K562 (cell line): ENCODE data around the gene ARMC9. TPM values are rescaled to one million over a fixed set of nuclear protein-coding genes. Genes with fewer than 3 reads are reported as not detected.
A peak's percentile ranks its signal among the peaks of the same experiment; 100 is the strongest.

Experiments used
- ATAC-seq: fragments of 200-7000 bp; cut with Tn5 transposase; 3 replicates; pipeline ENCODE4 v1.9.1; 2020; ENCODE audit warnings: moderate library complexity
- Bru-seq: library from RNA; stranded (reverse); fragments of 400-500 nt; gene quantifications from one replicate; lab custom pipeline; 2021; lab: Mats Ljungman, UMichigan
- BruChase-seq, 2 experiments: library from RNA; stranded (reverse); fragments of 400-500 nt; gene quantifications; one replicate each; lab custom pipeline; 2021; lab: Mats Ljungman, UMichigan
- BruUV-seq: library from RNA; stranded (reverse); fragments of 400-500 nt; replicated peaks from 2 replicates; lab custom pipeline; 2021; lab: Mats Ljungman, UMichigan
- CTCF ChIA-PET: fragments of 300-600 bp; formaldehyde crosslinking; extraction: SDS; loops from one replicate; lab custom pipeline; 2021; ENCODE audit warnings: low intra/inter-chr PET ratio; lab: Yijun Ruan, JAX
- POLR2A ChIA-PET: fragments of 300-600, 350-650 bp; sonication (Branson Sonifier 250); formaldehyde crosslinking; extraction: SDS; loops from one replicate; lab custom pipeline; 2021; ENCODE audit warnings: antibody characterized with exemption, inconsistent platforms; lab: Yijun Ruan, JAX
- DNase-seq, 4 experiments: peaks; one replicate each; pipeline versions ENCODE4 v3.0.0 to v3.0.0-alpha.2; 2011 to 2018; ENCODE audit warnings: low spot score in 3 of 4, mixed read lengths in 3 of 4; ENCODE audit errors: extremely low read depth in 1 of 4
- FAIRE-seq: peaks from 2 replicates; lab custom pipeline; 2011; peaks lifted over from hg19 to GRCh38; lab: Jason Lieb, UNC
- H2AFZ ChIP-seq: 2 replicates; pipeline ENCODE4 v1.6.0; 2011; ENCODE audit warnings: low read depth, low read length, control low read depth, inconsistent platforms
- H3K27ac ChIP-seq: fragments of 200-600 bp; 3 replicates; pipeline ENCODE4 v1.8.0; 2011; ENCODE audit warnings: low read depth, mild to moderate bottlenecking, control low read depth, inconsistent platforms, low read length, moderate library complexity, mixed read lengths; ENCODE audit errors: extremely low read depth
- H3K27me3 ChIP-seq, 2 experiments: fragments of 300-600 bp in 1 of 2; 2 replicates in 1 of 2; 3 replicates in 1 of 2; pipeline versions ENCODE4 v1.6.0 to v1.8.0; 2011; ENCODE audit warnings: inconsistent platforms in 2 of 2, low read length in 2 of 2, mild to moderate bottlenecking in 1 of 2, mixed read lengths in 1 of 2, moderate library complexity in 1 of 2; ENCODE audit not compliant: control insufficient read depth in 2 of 2, insufficient read depth in 2 of 2
- H3K36me3 ChIP-seq: fragments of 300-600 bp; 3 replicates; pipeline ENCODE4 v1.8.0; 2011; ENCODE audit warnings: mild to moderate bottlenecking, low read length, inconsistent platforms; ENCODE audit not compliant: control insufficient read depth, insufficient read depth
- H3K4me1 ChIP-seq, 2 experiments: fragments of 200-600 bp in 1 of 2; replicated peaks in 1 of 2; 2 replicates in 1 of 2; 3 replicates in 1 of 2; pipeline versions ENCODE4 v1.5.1 to v1.8.0; 2011; ENCODE audit warnings: inconsistent platforms in 2 of 2, low read length in 2 of 2, mild to moderate bottlenecking in 1 of 2, mixed read lengths in 1 of 2, moderate library complexity in 1 of 2; ENCODE audit not compliant: control insufficient read depth in 2 of 2, insufficient read depth in 2 of 2
- H3K4me2 ChIP-seq: 2 replicates; pipeline ENCODE4 v1.6.1; 2011; ENCODE audit warnings: low read length, control low read depth, inconsistent platforms, mixed read lengths; ENCODE audit not compliant: insufficient read depth
- H3K4me3 ChIP-seq: fragments of 200-600 bp; sonication (generic), shearing (Covaris generic); 2 replicates; pipeline ENCODE4 v1.5.1; 2016; ENCODE audit warnings: control low read depth, inconsistent platforms
- H3K79me2 ChIP-seq: fragments of 200-600 bp; 3 replicates; pipeline ENCODE4 v1.8.0; 2011; ENCODE audit warnings: low read length, inconsistent platforms; ENCODE audit not compliant: control insufficient read depth, insufficient read depth
- H3K9ac ChIP-seq, 2 experiments: 2 replicates each; pipeline versions ENCODE4 v1.6.0 to v1.6.1; 2011; ENCODE audit warnings: low read depth in 2 of 2, low read length in 2 of 2, control low read depth in 1 of 2, inconsistent platforms in 1 of 2, mild to moderate bottlenecking in 1 of 2, mixed read lengths in 1 of 2; ENCODE audit not compliant: insufficient read depth in 1 of 2
- H3K9me1 ChIP-seq: one replicate; pipeline ENCODE4 v1.6.0; 2011; ENCODE audit warnings: inconsistent platforms, mild to moderate bottlenecking, low read length, moderate library complexity; ENCODE audit not compliant: control insufficient read depth, insufficient read depth
- H3K9me3 ChIP-seq: replicated peaks from 2 replicates; pipeline ENCODE4 v1.5.1; 2011; ENCODE audit warnings: low read depth, low read length, inconsistent platforms; ENCODE audit not compliant: control insufficient read depth, insufficient read depth
- H4K20me1 ChIP-seq: replicated peaks from 2 replicates; pipeline ENCODE4 v1.6.1; 2011; ENCODE audit warnings: low read length, inconsistent platforms, mixed read lengths; ENCODE audit not compliant: control insufficient read depth, insufficient read depth
- CXXC5 ChIP-seq: fragments of 250-450 bp; sonication (Bioruptor Pico); IDR thresholded peaks from 2 replicates; pipeline ENCODE4 v1.8.0; 2022; ENCODE audit warnings: inconsistent platforms, mild to moderate bottlenecking, moderate library complexity
- HDAC1 ChIP-seq, 2 experiments: fragments of 450-650 bp; IDR thresholded peaks; 2 replicates each; pipeline ENCODE4 v1.6.1; 2016 to 2017; ENCODE audit warnings: inconsistent platforms in 1 of 2, mild to moderate bottlenecking in 1 of 2, moderate library complexity in 1 of 2
- LEF1 ChIP-seq: fragments of 450-650 bp; IDR thresholded peaks from 2 replicates; pipeline ENCODE4 v1.6.1; 2016; ENCODE audit warnings: mild to moderate bottlenecking
- POLR2G ChIP-seq: fragments of 200-400 bp; formaldehyde crosslinking; IDR thresholded peaks from 2 replicates; pipeline ENCODE4 v1.6.1; 2017; ENCODE audit warnings: low read depth, mild to moderate bottlenecking, antibody characterized with exemption, low read length, moderate library complexity
- RBBP5 ChIP-seq: fragments of 200-600 bp; sonication (generic); IDR thresholded peaks from 2 replicates; pipeline ENCODE4 v1.6.1; 2012; ENCODE audit warnings: borderline replicate concordance, mild to moderate bottlenecking, low read length, control low read depth, inconsistent platforms; ENCODE audit not compliant: insufficient read depth, poor library complexity, severe bottlenecking
- RNF2 ChIP-seq: sonication (generic); IDR thresholded peaks from 2 replicates; pipeline ENCODE4 v1.6.1; 2016
- SUPT5H ChIP-seq: fragments of 450-650 bp; IDR thresholded peaks from 2 replicates; pipeline ENCODE4 v1.6.1; 2016
- TFAM ChIP-seq: fragments of 250-450 bp; sonication (Bioruptor Pico); conservative IDR thresholded peaks from 2 replicates; pipeline ENCODE4 v1.5.0; 2021; ENCODE audit warnings: mild to moderate bottlenecking, moderate library complexity
- ZC3H11A ChIP-seq: IDR thresholded peaks from 2 replicates; pipeline ENCODE4 v1.6.1; 2012; ENCODE audit warnings: low read depth, low read length, improper control_type of control experiment
- ZNF174 ChIP-seq: fragments of 250-450 bp; sonication (Bioruptor Pico); IDR thresholded peaks from 2 replicates; pipeline ENCODE4 v1.4.0; 2020; ENCODE audit warnings: mild to moderate bottlenecking
- ZNF668 ChIP-seq: fragments of 250-450 bp; sonication (Bioruptor Pico); IDR thresholded peaks from 2 replicates; pipeline ENCODE4 v1.8.0; 2022; ENCODE audit warnings: mild to moderate bottlenecking, inconsistent platforms
- ZNF766 ChIP-seq: fragments of 200-800 bp; sonication (Bioruptor generic); conservative IDR thresholded peaks from 2 replicates; pipeline ENCODE4 v1.6.1; 2016; ENCODE audit warnings: missing genetic modification characterization, missing compliant biosample characterization
- WGBS: fragments of 100-300 bp; shearing (Covaris generic); methylation state at CpG from one replicate; pipeline ENCODE4 v1.1.6; 2016; ENCODE audit warnings: low coverage, mixed read lengths; ENCODE audit not compliant: insufficient coverage; ENCODE audit errors: missing lambda C conversion rate; 5-methylcytosine and 5-hydroxymethylcytosine counted together
- in situ Hi-C: fragments of 300-500 bp; cut with MboI; formaldehyde crosslinking; loops from 4 replicates; pipeline ENCODE4 v1.15.0; 2018; ENCODE audit warnings: inconsistent platforms, mixed read lengths
- intact Hi-C: fragments of 100-400 bp; cut with micrococcal nuclease; formaldehyde crosslinking; loops from 2 replicates; pipeline ENCODE4 v1.14.2; 2022
- long read RNA-seq, 3 experiments: library from polyadenylated mRNA in 2 of 3; library from RNA in 1 of 3; unstranded in 2 of 3; stranded (forward) in 1 of 3; transcript quantifications; one replicate each; pipeline ENCODE4 v2.0.0, GENCODE V29; 2019 to 2022
- polyA minus RNA-seq, 3 experiments: library from RNA; depleted of rRNA, polyadenylated mRNA; stranded (reverse); fragments of >200 nt; gene quantifications; 2 replicates each; pipeline ENCODE4 v1.2.3, GENCODE V29; 2011
- polyA plus RNA-seq, 8 experiments: library from polyadenylated mRNA; depleted of rRNA in 4 of 8; stranded (reverse) in 5 of 8; unstranded in 3 of 8; fragments of >200 nt; fragmentation: Nextera tagmentation in 2 of 8; fragmentation: Illumina TruSeq in 1 of 8; extraction: Ambion mirVana in 2 of 8; extraction: Trizol in 1 of 8; gene quantifications; 2 replicates each; pipeline versions ENCODE4 v1.2.1 to v1.2.3, GENCODE V29; 2011 to 2014; ENCODE audit warnings: inconsistent platforms in 1 of 8, missing spikeins in 1 of 8
- total RNA-seq, 7 experiments: library from RNA; depleted of rRNA in 6 of 7; stranded (reverse); fragments of >200 nt in 6 of 7; fragmentation: Illumina TruSeq in 2 of 7; extraction: Trizol in 2 of 7; gene quantifications; 2 replicates each; pipeline versions ENCODE4 v1.2.1 to v1.2.3, GENCODE V29; 2011 to 2021; ENCODE audit warnings: low replicate concordance in 1 of 7
- TF ChIP-seq, protein P1 (sequence below): sonication (generic); formaldehyde crosslinking; IDR thresholded peaks from 2 replicates; pipeline ENCODE4 v1.8.0; 2022; ENCODE audit warnings: missing genetic modification reagents, mild to moderate bottlenecking, borderline replicate concordance

The ARMC9 gene, protein sequence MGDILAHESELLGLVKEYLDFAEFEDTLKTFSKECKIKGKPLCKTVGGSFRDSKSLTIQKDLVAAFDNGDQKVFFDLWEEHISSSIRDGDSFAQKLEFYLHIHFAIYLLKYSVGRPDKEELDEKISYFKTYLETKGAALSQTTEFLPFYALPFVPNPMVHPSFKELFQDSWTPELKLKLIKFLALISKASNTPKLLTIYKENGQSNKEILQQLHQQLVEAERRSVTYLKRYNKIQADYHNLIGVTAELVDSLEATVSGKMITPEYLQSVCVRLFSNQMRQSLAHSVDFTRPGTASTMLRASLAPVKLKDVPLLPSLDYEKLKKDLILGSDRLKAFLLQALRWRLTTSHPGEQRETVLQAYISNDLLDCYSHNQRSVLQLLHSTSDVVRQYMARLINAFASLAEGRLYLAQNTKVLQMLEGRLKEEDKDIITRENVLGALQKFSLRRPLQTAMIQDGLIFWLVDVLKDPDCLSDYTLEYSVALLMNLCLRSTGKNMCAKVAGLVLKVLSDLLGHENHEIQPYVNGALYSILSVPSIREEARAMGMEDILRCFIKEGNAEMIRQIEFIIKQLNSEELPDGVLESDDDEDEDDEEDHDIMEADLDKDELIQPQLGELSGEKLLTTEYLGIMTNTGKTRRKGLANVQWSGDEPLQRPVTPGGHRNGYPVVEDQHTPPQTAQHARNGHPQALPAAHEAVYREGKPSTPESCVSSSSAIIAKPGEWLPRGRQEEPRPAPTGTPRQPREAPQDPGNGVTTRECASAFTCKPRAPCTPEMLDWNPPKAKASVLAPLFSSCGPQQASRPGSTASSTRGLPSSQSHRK
- 4.9 and 5.3 TPM in 2 replicates for total RNA-seq (2011; cell fraction: chromatin; rRNA removed; ENCODE audit: low replicate concordance)
- total RNA-seq (2011; cell fraction: nucleolus; rRNA removed): 1.4 and 3.0 TPM in 2 replicates
- 1.2 and 9.5 TPM in 2 replicates for total RNA-seq (2011; cell fraction: nucleoplasm; rRNA removed)
- 0.41 and 1.4 TPM in 2 replicates for total RNA-seq (2014; rRNA removed)
- total RNA-seq (2014; rRNA removed; fragmentation: Illumina TruSeq; extraction: Trizol): 0.36 and 1.1 TPM in 2 replicates
- total RNA-seq (2015; rRNA removed; fragmentation: Illumina TruSeq; extraction: Trizol): 0.72 and 0.94 TPM in 2 replicates
- 1.0 and 1.1 TPM in 2 replicates for total RNA-seq (2021)
- polyA plus RNA-seq (2011; rRNA removed): 2.0 and 2.3 TPM in 2 replicates
- polyA plus RNA-seq (2011; cell fraction: cytosol; rRNA removed): 1.5 and 2.0 TPM in 2 replicates
- 2.6 and 2.7 TPM in 2 replicates for polyA plus RNA-seq (2011; cell fraction: nucleus; rRNA removed)
- polyA plus RNA-seq (2012): 0.94 and 1.9 TPM in 2 replicates
- 1.2 and 1.3 TPM in 2 replicates for polyA plus RNA-seq (2014; fragmentation: Illumina TruSeq; extraction: Trizol)
- 1 to 10 TPM in 1 of 2 experiments, under 1 TPM in 1; 0.71 to 1.5 TPM for polyA plus RNA-seq (2014; fragmentation: Nextera tagmentation; extraction: Ambion mirVana)
- 1.2 and 1.5 TPM in 2 replicates for polyA plus RNA-seq (2014; rRNA removed)
- polyA minus RNA-seq (2011; rRNA and poly(A)+ RNA removed): 2.6 and 3.9 TPM in 2 replicates
- polyA minus RNA-seq (2011; cell fraction: cytosol; rRNA and poly(A)+ RNA removed): 1.1 TPM in 1 of 2 replicates, not detected in the other
- polyA minus RNA-seq (2011; cell fraction: nucleus; rRNA and poly(A)+ RNA removed): 1.8 and 2.9 TPM in 2 replicates
- Bru-seq, nascent RNA: percentile 22 among the genes with signal in this experiment
- percentile 19 among the genes with signal in this experiment for BruChase-seq, experiment 1, labeled RNA remaining after a 2-hour chase
- BruChase-seq, experiment 2, labeled RNA remaining after a 6-hour chase: percentile 20 among the genes with signal in this experiment
- long read RNA-seq, experiment 1, partial matches to known transcripts: 0 of 5 reads
- long read RNA-seq, experiment 1, other reads (novel, unspliced or antisense): 3 of 5 reads
- long read RNA-seq, experiment 2, partial matches to known transcripts: 0 of 2 reads
- long read RNA-seq, experiment 2, other reads (novel, unspliced or antisense): 2 of 2 reads
- long read RNA-seq, experiment 3: 0 reads

DNA sequence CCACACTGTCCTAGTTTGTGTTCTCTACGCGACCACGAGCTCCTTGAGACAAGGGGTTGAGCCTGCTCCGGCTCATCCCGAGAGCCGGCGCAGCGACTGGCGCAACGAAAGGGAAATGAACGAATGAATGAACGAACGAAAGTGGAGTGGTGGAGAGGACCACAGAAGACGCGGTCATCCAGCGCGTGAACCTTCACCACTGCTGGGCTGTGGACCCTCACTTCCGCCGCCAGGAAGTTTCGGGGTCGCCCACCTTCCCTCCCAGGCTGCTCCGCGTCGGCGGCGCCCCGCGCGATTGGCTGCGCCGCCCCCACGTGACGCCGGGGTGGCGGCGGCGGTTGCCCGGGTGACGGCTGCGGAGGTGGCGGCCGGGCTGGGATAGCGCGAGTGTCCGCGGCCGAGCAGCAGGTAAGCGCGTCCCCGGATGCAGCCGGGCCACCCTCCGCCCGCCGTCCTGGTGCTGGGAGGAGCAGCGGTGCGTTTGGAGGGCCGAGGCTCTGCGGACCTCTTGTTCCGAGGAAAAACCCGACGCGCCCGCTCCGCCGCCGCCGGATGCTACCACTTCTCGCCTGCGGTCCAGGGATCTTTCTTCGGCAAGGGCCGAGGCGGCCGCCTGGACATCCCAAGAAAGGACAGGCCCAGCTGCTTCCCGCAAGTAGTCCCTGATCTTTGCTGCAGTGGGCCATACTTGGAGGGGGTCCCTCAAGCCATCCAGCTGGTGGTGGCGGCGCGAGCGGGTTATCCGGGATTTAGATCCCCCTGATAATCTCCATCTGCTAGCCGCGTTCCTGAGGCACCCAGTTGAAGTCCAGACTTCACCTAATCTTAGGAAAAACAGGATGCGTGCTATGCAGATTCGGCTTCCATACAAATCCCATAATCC lies at the start of gene ARMC9:
TSS of gene ARMC9 (plus strand) at position 341 of the 883 bp plus-strand sequence. CDS start 7,608 bp downstream, outside the sequence.
- H3K4me2 ChIP-seq: peak within 1 kb of the TSS; percentile 99
- no TSS peak for BruUV-seq
- no peaks in the 10 kb centered on the region for H3K79me2 ChIP-seq
- CTCF ChIA-PET: no interaction called here
- peaks cover 8 to 22% of the 10 kb centered on the region in 2 experiments; a peak in 4 of 5 replicates for H3K4me1 ChIP-seq
- no peaks in the 10 kb centered on the region for H3K36me3 ChIP-seq
- H3K4me3 ChIP-seq: peak within 1 kb of the TSS; percentile 70
- no peaks in the 10 kb centered on the region for H4K20me1 ChIP-seq
- H3K27ac ChIP-seq: no peak within 1 kb of the TSS; the same call in 2 of the 3 replicates
- WGBS: 5% methylated on average over 45 of the region's 83 CpGs
- H3K9ac ChIP-seq: peak within 1 kb of the TSS; percentile 57 to 85
- FAIRE-seq (no peak), ATAC-seq (peak; percentile 99), DNase-seq (peak; percentile 73 to 97 (median 95))
- peak within 1 kb of the TSS; percentile 99 for H2AFZ ChIP-seq
- in situ Hi-C loops: no loop called here
- peaks cover 7 to 8% of the 10 kb centered on the region in 2 experiments for H3K27me3 ChIP-seq
- H3K9me1 ChIP-seq: peaks cover 4% of the 10 kb centered on the region
- no peaks in the 10 kb centered on the region for H3K9me3 ChIP-seq
- POLR2A ChIA-PET: interaction anchor here (0.6 to 1.0 kb wide), 4 partner anchors 13 to 510 kb away, joined by 3 read pairs; partner anchors contain the start of gene PTMA
- intact Hi-C loops: no loop called here
- TF ChIP-seq ZC3H11A: no peak
- no peak for TF ChIP-seq ZNF766 (CRISPR knock-in tag)
- TF ChIP-seq RNF2: no peak
- TF ChIP-seq, protein P1, sequence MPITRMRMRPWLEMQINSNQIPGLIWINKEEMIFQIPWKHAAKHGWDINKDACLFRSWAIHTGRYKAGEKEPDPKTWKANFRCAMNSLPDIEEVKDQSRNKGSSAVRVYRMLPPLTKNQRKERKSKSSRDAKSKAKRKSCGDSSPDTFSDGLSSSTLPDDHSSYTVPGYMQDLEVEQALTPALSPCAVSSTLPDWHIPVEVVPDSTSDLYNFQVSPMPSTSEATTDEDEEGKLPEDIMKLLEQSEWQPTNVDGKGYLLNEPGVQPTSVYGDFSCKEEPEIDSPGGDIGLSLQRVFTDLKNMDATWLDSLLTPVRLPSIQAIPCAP (CRISPR knock-in tag): no peak
- TF ChIP-seq POLR2G: peak; percentile 62
- TF ChIP-seq HDAC1 (IDR thresholded peaks at IDR 0.05): peak in 1 of 2 experiments; percentile 66; a peak in 2 of 4 replicates
- no peak for TF ChIP-seq ZNF668 (CRISPR knock-in tag)
- peak; percentile 91 for TF ChIP-seq RBBP5
- TF ChIP-seq LEF1: no peak
- peak; percentile 54; the same call in 1 of the 2 replicates for TF ChIP-seq CXXC5
- peak; percentile 33; the same call in 1 of the 2 replicates for TF ChIP-seq SUPT5H
- no peak for TF ChIP-seq ZNF174 (CRISPR knock-in tag)
- no peak for TF ChIP-seq TFAM
